HepG2 (cell line): ENCODE measurements around the gene HOXA10. TPM values are rescaled to one million over a fixed set of nuclear protein-coding genes. Genes with fewer than 3 reads are reported as not detected.

Experiments used
- ATAC-seq: fragments of 200-7000 bp; cut with Tn5 transposase; 3 replicates; pipeline ENCODE4 v1.9.1; 2020; ENCODE audit warnings: mild to moderate bottlenecking, moderate library complexity
- Bru-seq: library from RNA; stranded (reverse); fragments of 400-500 nt; gene quantifications from one replicate; lab custom pipeline; 2021; lab: Mats Ljungman, UMichigan
- BruChase-seq, 2 experiments: library from RNA; stranded (reverse); fragments of 400-500 nt; gene quantifications; one replicate each; lab custom pipeline; 2021; lab: Mats Ljungman, UMichigan
- BruUV-seq: library from RNA; stranded (reverse); fragments of 400-500 nt; replicated peaks from 2 replicates; lab custom pipeline; 2021; lab: Mats Ljungman, UMichigan
- CTCF ChIA-PET: fragments of 300-600 bp; formaldehyde crosslinking; extraction: SDS; loops from one replicate; lab custom pipeline; 2021; ENCODE audit warnings: low total read pairs, inconsistent platforms, low intra/inter-chr PET ratio; lab: Yijun Ruan, JAX
- POLR2A ChIA-PET: fragments of 350-600 bp; sonication (Branson Sonifier 250); formaldehyde crosslinking; loops from one replicate; lab custom pipeline; 2020; ENCODE audit warnings: antibody characterized with exemption, inconsistent platforms; lab: Yijun Ruan, JAX
- DNase-seq: peaks from one replicate; pipeline ENCODE4 v3.0.0-alpha.2; 2015; ENCODE audit warnings: low spot score
- FAIRE-seq: peaks from 3 replicates; lab custom pipeline; 2011; peaks lifted over from hg19 to GRCh38; lab: Jason Lieb, UNC
- H2AFZ ChIP-seq: one replicate; pipeline ENCODE4 v1.6.1; 2011; ENCODE audit warnings: low read length, inconsistent platforms
- H3K27ac ChIP-seq: fragments of 300-600 bp; 3 replicates; pipeline ENCODE4 v1.8.0; 2011; ENCODE audit warnings: mixed run types, mild to moderate bottlenecking, mixed read lengths, low read length, inconsistent platforms; ENCODE audit not compliant: insufficient read depth; ENCODE audit errors: extremely low read length
- H3K27me3 ChIP-seq, 2 experiments: fragments of 200-600 bp in 1 of 2; 2 replicates in 1 of 2; 3 replicates in 1 of 2; pipeline versions ENCODE4 v1.6.0 to v1.8.0; 2011; ENCODE audit warnings: low read length in 2 of 2, mild to moderate bottlenecking in 2 of 2, moderate library complexity in 2 of 2, inconsistent platforms in 1 of 2; ENCODE audit not compliant: insufficient read depth in 2 of 2, control insufficient read depth in 1 of 2
- H3K36me3 ChIP-seq, 2 experiments: fragments of 200-600 bp in 1 of 2; replicated peaks in 1 of 2; 2 replicates in 1 of 2; 3 replicates in 1 of 2; pipeline versions ENCODE4 v1.5.1 to v1.8.0; 2011; ENCODE audit warnings: low read length in 2 of 2, inconsistent platforms in 1 of 2; ENCODE audit not compliant: insufficient read depth in 2 of 2, control insufficient read depth in 1 of 2
- H3K4me1 ChIP-seq: 2 replicates; pipeline ENCODE4 v1.5.1; 2012; ENCODE audit warnings: low read length, inconsistent platforms; ENCODE audit not compliant: insufficient read depth
- H3K4me2 ChIP-seq: 2 replicates; pipeline ENCODE4 v1.6.0; 2011; ENCODE audit warnings: low read depth, low read length, inconsistent platforms
- H3K4me3 ChIP-seq, 3 experiments: fragments of 200-600 bp in 1 of 3; sonication (generic), shearing (Covaris generic) in 1 of 3; replicated peaks in 1 of 3; 2 replicates each; pipeline ENCODE4 v1.5.1; 2011 to 2016; ENCODE audit warnings: low read length in 3 of 3, inconsistent platforms in 2 of 3, low read depth in 2 of 3, mild to moderate bottlenecking in 2 of 3, control low read depth in 1 of 3, mixed read lengths in 1 of 3; ENCODE audit not compliant: insufficient read depth in 1 of 3
- H3K79me2 ChIP-seq: one replicate; pipeline ENCODE4 v1.6.1; 2011; ENCODE audit warnings: low read length, inconsistent platforms; ENCODE audit not compliant: insufficient read depth
- H3K9ac ChIP-seq: 2 replicates; pipeline ENCODE4 v1.6.0; 2011; ENCODE audit warnings: mild to moderate bottlenecking, low read depth, low read length, inconsistent platforms; ENCODE audit not compliant: insufficient read depth
- H3K9me3 ChIP-seq: 2 replicates; pipeline ENCODE4 v1.5.1; 2012; ENCODE audit warnings: mild to moderate bottlenecking, low read length
- H4K20me1 ChIP-seq: 2 replicates; pipeline ENCODE4 v1.6.0; 2011; ENCODE audit warnings: inconsistent platforms, mild to moderate bottlenecking, low read length, moderate library complexity; ENCODE audit not compliant: insufficient read depth
- CC2D1A ChIP-seq: sonication (generic); formaldehyde crosslinking; IDR thresholded peaks from 2 replicates; pipeline ENCODE4 v1.8.1; 2023; ENCODE audit warnings: mild to moderate bottlenecking, missing genetic modification reagents
- IKZF1 ChIP-seq: fragments of 450-650 bp; IDR thresholded peaks from 2 replicates; pipeline ENCODE4 v1.7.1; 2016
- JARID2 ChIP-seq: sonication (generic); formaldehyde crosslinking; IDR thresholded peaks from 2 replicates; pipeline ENCODE4 v1.8.1; 2023; ENCODE audit warnings: missing genetic modification reagents, inconsistent platforms; ENCODE audit not compliant: insufficient replicate concordance
- MTF2 ChIP-seq: sonication (generic); formaldehyde crosslinking; IDR thresholded peaks from 2 replicates; pipeline ENCODE4 v1.5.0; 2020; ENCODE audit warnings: missing genetic modification reagents, borderline replicate concordance
- TBX3 ChIP-seq: fragments of 450-650 bp; IDR thresholded peaks from 2 replicates; pipeline ENCODE4 v1.6.1; 2017; ENCODE audit warnings: antibody characterized with exemption, mild to moderate bottlenecking, inconsistent platforms, borderline replicate concordance
- ZNF616 ChIP-seq: sonication (generic); formaldehyde crosslinking; IDR thresholded peaks from 2 replicates; pipeline ENCODE4 v1.5.0; 2020; ENCODE audit warnings: low read depth, mild to moderate bottlenecking, missing genetic modification reagents
- ZNF839 ChIP-seq: sonication (generic); formaldehyde crosslinking; IDR thresholded peaks from 2 replicates; pipeline ENCODE4 v1.4.0; 2020; ENCODE audit warnings: missing genetic modification reagents, mild to moderate bottlenecking, borderline replicate concordance
- WGBS: methylation state at CpG from one replicate; pipeline ENCODE4 v1.1.6; 2017; ENCODE audit warnings: low lambda C conversion rate; 5-methylcytosine and 5-hydroxymethylcytosine counted together
- in situ Hi-C: cut with HindIII; loops from 2 replicates; pipeline ENCODE4 v1.10.0; 2017; ENCODE audit warnings: low pct_unique_long_range_greater_than_20kb; ENCODE audit not compliant: extremely low pct_ligation_motif_present
- intact Hi-C: fragments of 100-400 bp; cut with micrococcal nuclease; formaldehyde crosslinking; loops from one replicate; pipeline ENCODE4 v1.10.0; 2022; ENCODE audit not compliant: unreplicated experiment
- long read RNA-seq, 2 experiments: library from RNA in 1 of 2; library from polyadenylated mRNA in 1 of 2; stranded (forward) in 1 of 2; unstranded in 1 of 2; transcript quantifications; one replicate each; pipeline ENCODE4 v2.0.0, GENCODE V29; 2019 to 2022
- polyA minus RNA-seq, 3 experiments: library from RNA; depleted of rRNA, polyadenylated mRNA; stranded (reverse); fragments of >200 nt; gene quantifications; 2 replicates each; pipeline ENCODE4 v1.2.3, GENCODE V29; 2011; ENCODE audit warnings: low replicate concordance in 1 of 3
- polyA plus RNA-seq, 8 experiments: library from polyadenylated mRNA; depleted of rRNA in 3 of 8; stranded (reverse) in 7 of 8; unstranded in 1 of 8; fragments of >200 nt; fragmentation: Illumina TruSeq in 4 of 8; extraction: Trizol in 4 of 8; gene quantifications; 2 replicates each; pipeline versions ENCODE4 v1.2.1 to v1.2.3, GENCODE V29; 2011 to 2016; ENCODE audit warnings: low read depth in 4 of 8, missing spikeins in 1 of 8, mixed read lengths in 1 of 8; ENCODE audit not compliant: insufficient read depth in 1 of 8
- total RNA-seq, 5 experiments: library from RNA; depleted of rRNA; stranded (reverse); fragments of >200 nt; fragmentation: Illumina TruSeq; extraction: Trizol; gene quantifications; 2 replicates each; pipeline ENCODE4 v1.2.3, GENCODE V29; 2016; ENCODE audit warnings: low read depth in 1 of 5

HOXA10 gene
- total RNA-seq (2016; rRNA removed; fragmentation: Illumina TruSeq; extraction: Trizol) (not detected in 2 replicates), polyA plus RNA-seq (2011; rRNA removed) (0.03 TPM in 1 of 2 replicates, not detected in the other), polyA minus RNA-seq (2011; rRNA and poly(A)+ RNA removed; ENCODE audit: low replicate concordance) (11.6 TPM in 1 of 2 replicates, not detected in the other), Bru-seq, nascent RNA (percentile 18 among the genes with signal in this experiment), BruChase-seq, experiment 1, labeled RNA remaining after a 6-hour chase (percentile 33 among the genes with signal in this experiment), BruChase-seq, experiment 2, labeled RNA remaining after a 2-hour chase (percentile 20 among the genes with signal in this experiment)
- total RNA-seq (2016; cell fraction: cytosol; rRNA removed; fragmentation: Illumina TruSeq; extraction: Trizol; ENCODE audit: low read depth), result not detected in 2 replicates
- total RNA-seq (2016; cell fraction: insoluble cytoplasmic fraction; rRNA removed; fragmentation: Illumina TruSeq; extraction: Trizol), result not detected in 2 replicates
- total RNA-seq (2016; cell fraction: membrane; rRNA removed; fragmentation: Illumina TruSeq; extraction: Trizol), result not detected in 2 replicates
- not detected in 2 replicates for total RNA-seq (2016; cell fraction: nucleus; rRNA removed; fragmentation: Illumina TruSeq; extraction: Trizol)
- polyA plus RNA-seq (2011; cell fraction: cytosol; rRNA removed), result not detected in 2 replicates
- polyA plus RNA-seq (2011; cell fraction: nucleus; rRNA removed), result not detected in 2 replicates
- polyA plus RNA-seq (2012), result not detected in 2 replicates
- polyA plus RNA-seq (2016; cell fraction: cytosol; fragmentation: Illumina TruSeq; extraction: Trizol; ENCODE audit: low read depth), result not detected in 2 replicates
- polyA plus RNA-seq (2016; cell fraction: insoluble cytoplasmic fraction; fragmentation: Illumina TruSeq; extraction: Trizol; ENCODE audit: low read depth), result not detected in 2 replicates
- 0.12 TPM in 1 of 2 replicates, not detected in the other for polyA plus RNA-seq (2016; cell fraction: membrane; fragmentation: Illumina TruSeq; extraction: Trizol; ENCODE audit: low read depth)
- not detected in 2 replicates for polyA plus RNA-seq (2016; cell fraction: nucleus; fragmentation: Illumina TruSeq; extraction: Trizol; ENCODE audit: insufficient read depth, low read depth)
- not detected in 2 replicates for polyA minus RNA-seq (2011; cell fraction: cytosol; rRNA and poly(A)+ RNA removed)
- polyA minus RNA-seq (2011; cell fraction: nucleus; rRNA and poly(A)+ RNA removed), result not detected in 2 replicates
- long read RNA-seq, experiment 1, partial matches to known transcripts, result 0 of 1 reads
- long read RNA-seq, experiment 1, other reads (novel, unspliced or antisense), result 0 of 1 reads
- long read RNA-seq, experiment 2, partial matches to known transcripts, result 0 of 1 reads
- long read RNA-seq, experiment 2, other reads (novel, unspliced or antisense), result 1 of 1 reads

DNA sequence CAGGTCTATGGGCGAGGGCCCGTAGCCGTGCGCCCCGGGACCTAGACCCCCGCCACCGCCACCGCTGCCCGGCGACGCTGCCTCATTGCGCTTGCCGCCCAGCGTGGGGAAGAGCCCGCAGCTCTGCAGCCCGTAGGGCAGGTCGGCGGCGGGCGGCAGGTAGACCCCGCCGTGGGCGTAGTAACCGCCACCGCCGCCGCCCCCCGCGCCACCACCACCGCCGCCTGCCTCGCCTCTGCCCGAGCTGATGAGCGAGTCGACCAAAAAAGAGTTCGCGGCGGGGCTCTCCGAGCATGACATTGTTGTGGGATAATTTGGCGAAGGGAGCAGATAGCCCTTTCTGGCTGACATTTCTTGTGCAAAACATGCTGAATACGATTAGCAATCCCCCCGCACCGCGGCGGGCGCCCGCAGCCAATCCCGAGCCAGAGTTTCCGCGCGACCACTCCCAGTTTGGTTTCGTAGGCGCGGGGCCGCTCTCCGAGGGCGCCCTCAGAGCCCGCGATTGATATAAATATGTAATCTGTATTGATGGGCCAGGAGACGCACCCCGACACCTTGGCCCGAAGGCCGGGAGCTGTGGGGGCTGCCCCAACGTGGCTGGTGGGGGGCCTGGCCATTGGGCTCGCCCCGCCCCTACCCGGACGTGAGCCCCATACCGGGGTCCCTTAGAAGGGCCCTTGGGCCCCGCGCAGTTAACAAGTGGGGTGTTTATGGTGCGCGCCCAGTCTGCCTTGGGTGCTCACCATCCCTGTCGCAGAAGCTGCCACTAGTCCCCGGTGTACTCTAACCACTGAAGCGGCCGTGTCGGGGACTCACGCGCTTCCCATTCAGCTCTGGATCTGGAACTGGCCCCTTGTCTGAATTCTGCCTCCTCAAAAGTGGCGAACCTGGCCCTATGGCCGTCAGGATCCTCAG is at the start of gene HOXA10:
Gene HOXA10 (minus strand): TSS at position 365 of the 918 bp plus-strand sequence. CDS start 14 bp downstream, at position 351.
- peaks cover 20% of the 10 kb centered on the region for H3K4me1 ChIP-seq
- H3K27ac ChIP-seq, result no peak within 1 kb of the TSS
- no peaks in the 10 kb centered on the region for H4K20me1 ChIP-seq
- TF ChIP-seq CC2D1A (CRISPR knock-in tag) (no peak), ZNF616 (CRISPR knock-in tag) (no peak), JARID2 (CRISPR knock-in tag) (no peak), MTF2 (no peak), IKZF1 (no peak), ZNF839 (CRISPR knock-in tag) (no peak), TBX3 (no peak)
- no peak within 1 kb of the TSS for H3K9ac ChIP-seq
- CTCF ChIA-PET, result no interaction called here
- no peak within 1 kb of the TSS for H2AFZ ChIP-seq
- WGBS, result 90% methylated on average over 50 of the region's 82 CpGs
- FAIRE-seq (no peak), ATAC-seq (no peak), DNase-seq (no peak)
- no TSS peak for BruUV-seq
- in situ Hi-C loops, result loop anchor here (25.0 kb wide), 1 partner anchor 1087 kb away; no protein-coding TSS in a partner anchor
- H3K4me3 ChIP-seq, result peak within 1 kb of the TSS; percentile 16 to 51 (median 16); a peak in 3 of 6 replicates
- no peaks in the 10 kb centered on the region for H3K79me2 ChIP-seq
- intact Hi-C loops, result no loop called here
- H3K4me2 ChIP-seq, result peak within 1 kb of the TSS; percentile 58
- POLR2A ChIA-PET, result interaction anchor here (0.6 kb wide), 1 partner anchor 11 kb away, joined by 3 read pairs; the partner anchor contains the start of gene HOXA11
- no peaks in the 10 kb centered on the region for H3K36me3 ChIP-seq
- no peaks in the 10 kb centered on the region for H3K9me3 ChIP-seq
- peaks cover 0 to 69% of the 10 kb centered on the region in 2 experiments for H3K27me3 ChIP-seq
